Esophagus muscularis mucosa (tissue), 4 donors: ENCODE results near the gene SPTBN4. TPM values are rescaled to one million over a fixed set of nuclear protein-coding genes. Genes with fewer than 3 reads are reported as not detected.

ENCODE experiments used
- DNase-seq: peaks from one replicate; pipeline ENCODE4 v3.0.0-alpha.2; 2017; ENCODE audit errors: extremely low spot score
- H3K27ac ChIP-seq, 4 donors: fragments of 200-600 bp; sonication (generic); replicated peaks in 1 of 4; 1 replicate in 3 of 4; 2 replicates in 1 of 4; pipeline ENCODE4 v1.5.1; 2016 to 2019; ENCODE audit warnings: mild to moderate bottlenecking in 1 of 4
- H3K27me3 ChIP-seq, 4 donors: fragments of 200-600 bp; sonication (generic); one replicate each; pipeline versions ENCODE4 v1.5.1 to v1.6.0; 2016 to 2019
- H3K36me3 ChIP-seq, 4 donors: fragments of 200-600 bp; sonication (generic); one replicate each; pipeline ENCODE4 v1.5.1; 2016 to 2019
- H3K4me1 ChIP-seq, 4 donors: fragments of 200-600 bp; sonication (generic); one replicate each; pipeline ENCODE4 v1.5.1; 2016 to 2019
- H3K4me3 ChIP-seq, 4 donors: fragments of 200-600 bp; sonication (generic); 1 replicate in 2 of 4; 2 replicates in 2 of 4; pipeline ENCODE4 v1.5.1; 2016 to 2019; ENCODE audit warnings: mild to moderate bottlenecking in 4 of 4, moderate library complexity in 1 of 4
- H3K9me3 ChIP-seq, 4 donors: fragments of 200-600 bp; sonication (generic); 1 replicate in 3 of 4; 2 replicates in 1 of 4; pipeline ENCODE4 v1.5.1; 2016 to 2019
- CTCF ChIP-seq, 3 experiments: fragments of 200-600 bp in 2 of 3; fragments of 450-650 bp in 1 of 3; sonication (generic) in 2 of 3; IDR thresholded peaks; one replicate each; pipeline ENCODE4 v1.5.1; 2017 to 2019; ENCODE audit warnings: antibody characterized with exemption in 3 of 3, mild to moderate bottlenecking in 2 of 3, moderate library complexity in 1 of 3
- EP300 ChIP-seq: sonication (generic); formaldehyde crosslinking; IDR thresholded peaks from one replicate; pipeline ENCODE4 v1.6.1; 2017; ENCODE audit warnings: antibody characterized with exemption
- POLR2A ChIP-seq: fragments of 450-650 bp; IDR thresholded peaks from one replicate; pipeline ENCODE4 v1.6.1; 2017; ENCODE audit warnings: antibody characterized with exemption, moderate library complexity, mild to moderate bottlenecking, low read depth
- POLR2AphosphoS5 ChIP-seq, 2 donors: sonication (generic); formaldehyde crosslinking; IDR thresholded peaks; one replicate each; pipeline ENCODE4 v1.6.1; 2017; ENCODE audit warnings: antibody characterized with exemption in 2 of 2
- WGBS: methylation state at CpG from one replicate; pipeline ENCODE4 v1.1.5; 2018; 5-methylcytosine and 5-hydroxymethylcytosine counted together
- intact Hi-C: fragments of 100-400 bp; cut with DNase I; formaldehyde crosslinking; loops from one replicate; pipeline ENCODE4 v1.15.1; 2023
- total RNA-seq, 4 donors: library from RNA; depleted of rRNA; stranded (reverse); fragments of >200 nt; gene quantifications; one replicate each; pipeline versions ENCODE4 v1.1.0 to v1.2.1, GENCODE V29; 2016

Gene SPTBN4
- total RNA-seq, 4 donors from 2014 or later, result 2.1 to 6.4 (median 5.8) TPM

- peaks cover 0 to 22% (median 3%) of the 10 kb centered on the region in 4 donors for H3K27me3 ChIP-seq
- DNase-seq, result no peak
- 66% methylated on average over 15 of the region's 17 CpGs for WGBS
- intact Hi-C loops, result no loop called here
- H3K36me3 ChIP-seq, result no peaks in the 10 kb centered on the region
- no peak overlapping the region for H3K4me3 ChIP-seq
- no peak overlapping the region for H3K27ac ChIP-seq
- peaks cover 0 to 11% (median 7%) of the 10 kb centered on the region in 4 donors for H3K4me1 ChIP-seq
- H3K9me3 ChIP-seq, result no peaks in the 10 kb centered on the region
- TF ChIP-seq POLR2A, result no peak
- peak in 2 of 3 experiments; percentile 17 to 39 for TF ChIP-seq CTCF (IDR thresholded peaks at IDR 0.05)
Measured at GRCh38 chr19:40523322-40524047, 56.7 kb downstream of the SPTBN4 start.

- Histone ChIP-seq H3K4me1 (peaks cover 0 to 13% (median 9%) of the 10 kb centered on the region in 4 donors), H3K27ac (no peak overlapping the region), H3K4me3 (no peak overlapping the region), H3K36me3 (no peaks in the 10 kb centered on the region), H3K27me3 (peaks cover 0 to 21% (median 3%) of the 10 kb centered on the region in 4 donors), H3K9me3 (no peaks in the 10 kb centered on the region)
- DNase-seq, result no peak
- 84% methylated on average over 5 of the region's 5 CpGs for WGBS
- intact Hi-C loops, result no loop called here
- no peak for TF ChIP-seq POLR2AphosphoS5 (IDR thresholded peaks at IDR 0.05)
- TF ChIP-seq POLR2A, result no peak
- TF ChIP-seq CTCF (IDR thresholded peaks at IDR 0.05), result no peak
- TF ChIP-seq EP300, result no peak
Measured at GRCh38 chr19:40524133-40524549, 57.3 kb downstream of the SPTBN4 start.

- Histone ChIP-seq H3K27me3 (peaks cover 0 to 16% (median 2%) of the 10 kb centered on the region in 4 donors), H3K4me1 (peaks cover 0 to 13% (median 10%) of the 10 kb centered on the region in 4 donors), H3K36me3 (no peaks in the 10 kb centered on the region), H3K4me3 (no peak overlapping the region), H3K27ac (no peak overlapping the region), H3K9me3 (no peaks in the 10 kb centered on the region)
- 93% methylated on average over 3 of the region's 3 CpGs for WGBS
- intact Hi-C loops, result loop anchor here (5.0 kb wide), 1 partner anchor 113 kb away; no protein-coding TSS in a partner anchor
- no peak for DNase-seq
- TF ChIP-seq EP300, result no peak
- no peak for TF ChIP-seq POLR2A
- no peak for TF ChIP-seq CTCF (IDR thresholded peaks at IDR 0.05)
- no peak for TF ChIP-seq POLR2AphosphoS5 (IDR thresholded peaks at IDR 0.05)
Measured at GRCh38 chr19:40524655-40525054, 57.9 kb downstream of the SPTBN4 start.

- Histone ChIP-seq H3K27ac (no peak overlapping the region), H3K27me3 (peaks cover 0 to 16% (median 0%) of the 10 kb centered on the region in 4 donors), H3K9me3 (no peaks in the 10 kb centered on the region), H3K4me3 (no peak overlapping the region), H3K36me3 (no peaks in the 10 kb centered on the region), H3K4me1 (peaks cover 4 to 17% (median 14%) of the 10 kb centered on the region in 4 donors)
- TF ChIP-seq POLR2AphosphoS5 (IDR thresholded peaks at IDR 0.05) (no peak), CTCF (IDR thresholded peaks at IDR 0.05) (no peak), EP300 (no peak), POLR2A (no peak)
- 61% methylated on average over 10 of the region's 12 CpGs for WGBS
- DNase-seq, result no peak
- intact Hi-C loops, result loop anchor here (5.0 kb wide), 1 partner anchor 112 kb away; no protein-coding TSS in a partner anchor
Measured at GRCh38 chr19:40525234-40526051, 58.6 kb downstream of the SPTBN4 start.
